Measurements from ENCODE around the gene GNA12.

DNA sequence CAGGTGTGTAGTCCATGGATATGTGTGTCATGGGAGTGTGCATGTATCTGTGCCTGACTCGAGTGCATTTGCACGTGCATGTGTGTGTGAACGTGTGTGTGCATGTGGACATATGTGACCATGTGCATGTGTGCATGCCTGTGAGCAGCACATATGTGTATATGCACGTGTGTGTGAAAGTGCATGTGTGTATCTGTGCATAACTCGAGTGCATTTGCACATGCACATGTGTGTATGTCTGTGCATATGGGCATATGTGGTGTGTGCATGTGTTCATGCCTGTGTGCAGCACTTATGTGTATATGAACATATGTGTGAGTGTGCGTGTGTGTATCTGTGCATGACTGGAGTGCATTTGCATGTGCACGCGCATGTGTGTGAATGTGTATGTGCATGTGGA is 35.2 kb upstream of the GNA12 start:
- TF ChIP-seq, protein P1, sequence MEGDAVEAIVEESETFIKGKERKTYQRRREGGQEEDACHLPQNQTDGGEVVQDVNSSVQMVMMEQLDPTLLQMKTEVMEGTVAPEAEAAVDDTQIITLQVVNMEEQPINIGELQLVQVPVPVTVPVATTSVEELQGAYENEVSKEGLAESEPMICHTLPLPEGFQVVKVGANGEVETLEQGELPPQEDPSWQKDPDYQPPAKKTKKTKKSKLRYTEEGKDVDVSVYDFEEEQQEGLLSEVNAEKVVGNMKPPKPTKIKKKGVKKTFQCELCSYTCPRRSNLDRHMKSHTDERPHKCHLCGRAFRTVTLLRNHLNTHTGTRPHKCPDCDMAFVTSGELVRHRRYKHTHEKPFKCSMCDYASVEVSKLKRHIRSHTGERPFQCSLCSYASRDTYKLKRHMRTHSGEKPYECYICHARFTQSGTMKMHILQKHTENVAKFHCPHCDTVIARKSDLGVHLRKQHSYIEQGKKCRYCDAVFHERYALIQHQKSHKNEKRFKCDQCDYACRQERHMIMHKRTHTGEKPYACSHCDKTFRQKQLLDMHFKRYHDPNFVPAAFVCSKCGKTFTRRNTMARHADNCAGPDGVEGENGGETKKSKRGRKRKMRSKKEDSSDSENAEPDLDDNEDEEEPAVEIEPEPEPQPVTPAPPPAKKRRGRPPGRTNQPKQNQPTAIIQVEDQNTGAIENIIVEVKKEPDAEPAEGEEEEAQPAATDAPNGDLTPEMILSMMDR (IDR thresholded peaks at IDR 0.05): no peak
- no peak for TF ChIP-seq POLR2A (IDR thresholded peaks at IDR 0.05)

Measured in adrenal gland (tissue), 5 donors.